Measurements from ENCODE around the gene GNRHR. TPM values are rescaled to one million over a fixed set of nuclear protein-coding genes. Genes with fewer than 3 reads are reported as not detected.

GNRHR gene
- total and polyA plus RNA-seq, 2 experiments from 2014 or later, result 0.10 TPM; not detected in 1

DNA sequence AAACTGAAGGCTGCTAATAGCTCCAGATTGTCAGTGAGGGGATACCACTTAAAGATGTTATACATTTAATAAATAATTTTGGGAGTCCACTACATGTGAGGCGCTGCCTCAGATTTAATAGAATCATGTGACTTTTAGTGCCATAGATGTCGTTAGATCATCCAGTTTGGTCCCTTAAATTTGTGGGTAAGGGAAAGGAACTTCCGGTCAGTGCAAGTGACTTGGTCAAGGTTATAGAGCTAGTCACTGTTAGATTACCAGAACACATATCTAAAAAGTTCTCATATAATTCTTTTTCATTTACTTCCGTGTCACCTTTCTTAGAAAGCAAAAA is 52.7 kb downstream of the GNRHR start:
- H3K27ac ChIP-seq (ENCODE audit: low read depth), result no peak overlapping the region
- no peak for DNase-seq (ENCODE audit: low spot score)
- peak overlapping the region; percentile 85 for H3K4me3 ChIP-seq
- H3K4me2 ChIP-seq, result peak overlapping the region; percentile 85
- Mint-ChIP-seq H3K36me3 (ENCODE audit: low read depth) (peaks cover 1% of the 10 kb centered on the region), H3K4me1 (peaks cover 11% of the 10 kb centered on the region), H3K9me3 (peaks cover 3% of the 10 kb centered on the region; the same call in 1 of the 3 replicates), H3K4me3 (peak overlapping the region; percentile 88), H3K27ac (peak overlapping the region; percentile 95), H3K27me3 (ENCODE audit: insufficient read depth, low read depth, poor library complexity) (no peaks in the 10 kb centered on the region)
- no peak for TF ChIP-seq EZH2phosphoT487 (IDR thresholded peaks at IDR 0.05; ENCODE audit: unreplicated experiment)
- no peak for TF ChIP-seq CTCF (conservative IDR thresholded peaks at IDR 0.05; ENCODE audit: low read depth in 2 of 2)
- TF ChIP-seq JUNB (IDR thresholded peaks at IDR 0.05; ENCODE audit: unreplicated experiment), result no peak
- TF ChIP-seq, protein P1, sequence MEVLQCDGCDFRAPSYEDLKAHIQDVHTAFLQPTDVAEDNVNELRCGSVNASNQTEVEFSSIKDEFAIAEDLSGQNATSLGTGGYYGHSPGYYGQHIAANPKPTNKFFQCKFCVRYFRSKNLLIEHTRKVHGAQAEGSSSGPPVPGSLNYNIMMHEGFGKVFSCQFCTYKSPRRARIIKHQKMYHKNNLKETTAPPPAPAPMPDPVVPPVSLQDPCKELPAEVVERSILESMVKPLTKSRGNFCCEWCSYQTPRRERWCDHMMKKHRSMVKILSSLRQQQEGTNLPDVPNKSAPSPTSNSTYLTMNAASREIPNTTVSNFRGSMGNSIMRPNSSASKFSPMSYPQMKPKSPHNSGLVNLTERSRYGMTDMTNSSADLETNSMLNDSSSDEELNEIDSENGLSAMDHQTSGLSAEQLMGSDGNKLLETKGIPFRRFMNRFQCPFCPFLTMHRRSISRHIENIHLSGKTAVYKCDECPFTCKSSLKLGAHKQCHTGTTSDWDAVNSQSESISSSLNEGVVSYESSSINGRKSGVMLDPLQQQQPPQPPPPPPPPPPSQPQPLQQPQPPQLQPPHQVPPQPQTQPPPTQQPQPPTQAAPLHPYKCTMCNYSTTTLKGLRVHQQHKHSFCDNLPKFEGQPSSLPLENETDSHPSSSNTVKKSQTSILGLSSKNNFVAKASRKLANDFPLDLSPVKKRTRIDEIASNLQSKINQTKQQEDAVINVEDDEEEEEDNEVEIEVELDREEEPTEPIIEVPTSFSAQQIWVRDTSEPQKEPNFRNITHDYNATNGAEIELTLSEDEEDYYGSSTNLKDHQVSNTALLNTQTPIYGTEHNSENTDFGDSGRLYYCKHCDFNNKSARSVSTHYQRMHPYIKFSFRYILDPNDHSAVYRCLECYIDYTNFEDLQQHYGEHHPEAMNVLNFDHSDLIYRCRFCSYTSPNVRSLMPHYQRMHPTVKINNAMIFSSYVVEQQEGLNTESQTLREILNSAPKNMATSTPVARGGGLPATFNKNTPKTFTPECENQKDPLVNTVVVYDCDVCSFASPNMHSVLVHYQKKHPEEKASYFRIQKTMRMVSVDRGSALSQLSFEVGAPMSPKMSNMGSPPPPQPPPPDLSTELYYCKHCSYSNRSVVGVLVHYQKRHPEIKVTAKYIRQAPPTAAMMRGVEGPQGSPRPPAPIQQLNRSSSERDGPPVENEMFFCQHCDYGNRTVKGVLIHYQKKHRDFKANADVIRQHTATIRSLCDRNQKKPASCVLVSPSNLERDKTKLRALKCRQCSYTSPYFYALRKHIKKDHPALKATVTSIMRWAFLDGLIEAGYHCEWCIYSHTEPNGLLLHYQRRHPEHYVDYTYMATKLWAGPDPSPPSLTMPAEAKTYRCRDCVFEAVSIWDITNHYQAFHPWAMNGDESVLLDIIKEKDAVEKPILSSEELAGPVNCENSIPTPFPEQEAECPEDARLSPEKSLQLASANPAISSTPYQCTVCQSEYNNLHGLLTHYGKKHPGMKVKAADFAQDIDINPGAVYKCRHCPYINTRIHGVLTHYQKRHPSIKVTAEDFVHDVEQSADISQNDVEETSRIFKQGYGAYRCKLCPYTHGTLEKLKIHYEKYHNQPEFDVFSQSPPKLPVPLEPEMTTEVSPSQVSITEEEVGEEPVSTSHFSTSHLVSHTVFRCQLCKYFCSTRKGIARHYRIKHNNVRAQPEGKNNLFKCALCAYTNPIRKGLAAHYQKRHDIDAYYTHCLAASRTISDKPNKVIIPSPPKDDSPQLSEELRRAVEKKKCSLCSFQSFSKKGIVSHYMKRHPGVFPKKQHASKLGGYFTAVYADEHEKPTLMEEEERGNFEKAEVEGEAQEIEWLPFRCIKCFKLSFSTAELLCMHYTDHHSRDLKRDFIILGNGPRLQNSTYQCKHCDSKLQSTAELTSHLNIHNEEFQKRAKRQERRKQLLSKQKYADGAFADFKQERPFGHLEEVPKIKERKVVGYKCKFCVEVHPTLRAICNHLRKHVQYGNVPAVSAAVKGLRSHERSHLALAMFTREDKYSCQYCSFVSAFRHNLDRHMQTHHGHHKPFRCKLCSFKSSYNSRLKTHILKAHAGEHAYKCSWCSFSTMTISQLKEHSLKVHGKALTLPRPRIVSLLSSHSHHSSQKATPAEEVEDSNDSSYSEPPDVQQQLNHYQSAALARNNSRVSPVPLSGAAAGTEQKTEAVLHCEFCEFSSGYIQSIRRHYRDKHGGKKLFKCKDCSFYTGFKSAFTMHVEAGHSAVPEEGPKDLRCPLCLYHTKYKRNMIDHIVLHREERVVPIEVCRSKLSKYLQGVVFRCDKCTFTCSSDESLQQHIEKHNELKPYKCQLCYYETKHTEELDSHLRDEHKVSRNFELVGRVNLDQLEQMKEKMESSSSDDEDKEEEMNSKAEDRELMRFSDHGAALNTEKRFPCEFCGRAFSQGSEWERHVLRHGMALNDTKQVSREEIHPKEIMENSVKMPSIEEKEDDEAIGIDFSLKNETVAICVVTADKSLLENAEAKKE (CRISPR knock-in tag; IDR thresholded peaks at IDR 0.05), result no peak
- TF ChIP-seq NANOG (IDR thresholded peaks at IDR 0.05; ENCODE audit: borderline replicate concordance), result no peak
- no peak for TF ChIP-seq ZNF331 (CRISPR knock-in tag; IDR thresholded peaks at IDR 0.05; ENCODE audit: low read depth)
- no peak for TF ChIP-seq EZH2 (IDR thresholded peaks at IDR 0.05; ENCODE audit: low read depth, unreplicated experiment)
- no peak for TF ChIP-seq POLR2AphosphoS5 (IDR thresholded peaks at IDR 0.05; ENCODE audit: low read depth)
- H3F3A ChIP-seq (replicated peaks; ENCODE audit: low read depth), result no peaks in the 10 kb centered on the region
- H3K27me3 ChIP-seq (ENCODE audit: insufficient read depth), result no peaks in the 10 kb centered on the region
- H2AFZ ChIP-seq, result 0 out of 2 replicates have a peak overlapping the region, but pooled peaks have one; percentile 52
- peaks cover 8% of the 10 kb centered on the region for H3K4me1 ChIP-seq (ENCODE audit: insufficient read depth)
- 0 out of 2 replicates have a peak, but pooled peaks cover 3% of the 10 kb centered on the region for H3K36me3 ChIP-seq (ENCODE audit: insufficient read depth)
- ATAC-seq, result no peak
- H4K20me1 ChIP-seq (replicated peaks; ENCODE audit: insufficient read depth), result no peaks in the 10 kb centered on the region
- H3K9me2 ChIP-seq (ENCODE audit: insufficient read depth), result no peaks in the 10 kb centered on the region
- peaks cover 87% of the 10 kb centered on the region for H3K79me2 ChIP-seq (replicated peaks; ENCODE audit: insufficient read depth)

Measured in GM23338 (cell line).